Adrenal gland (tissue), 12 donors: ENCODE results near the gene L3MBTL3. TPM values are rescaled to one million over a fixed set of nuclear protein-coding genes. Genes with fewer than 3 reads are reported as not detected.

ENCODE experiments used
- DNase-seq, 7 donors: peaks; one replicate each; pipeline ENCODE4 v3.0.0-alpha.2; 2019 to 2020
- H3K27ac ChIP-seq, 5 donors: fragments of 200-600 bp; sonication (generic) in 4 of 5; 1 replicate in 3 of 5; 2 replicates in 2 of 5; pipeline versions ENCODE4 v1.5.1 to v1.8.0; 2016 to 2020; ENCODE audit warnings: mild to moderate bottlenecking in 1 of 5
- H3K27me3 ChIP-seq: fragments of 200-600 bp; 2 replicates; pipeline ENCODE4 v1.8.0; 2021
- H3K36me3 ChIP-seq, 2 donors: fragments of 200-600 bp; replicated peaks in 1 of 2; 1 replicate in 1 of 2; 2 replicates in 1 of 2; pipeline versions ENCODE4 v1.5.1 to v1.8.0; 2018 to 2022
- H3K4me1 ChIP-seq, 2 donors: fragments of 200-600 bp; replicated peaks in 1 of 2; 1 replicate in 1 of 2; 2 replicates in 1 of 2; pipeline versions ENCODE4 v1.5.1 to v1.8.0; 2018 to 2021
- H3K4me3 ChIP-seq, 4 donors: fragments of 200-600 bp; sonication (generic) in 3 of 4; one replicate each; pipeline ENCODE4 v1.5.1; 2016 to 2018
- H3K9me3 ChIP-seq, 3 donors: fragments of 200-600 bp; sonication (generic) in 1 of 3; replicated peaks in 1 of 3; 1 replicate in 2 of 3; 2 replicates in 1 of 3; pipeline versions ENCODE4 v1.5.1 to v1.8.0; 2016 to 2021
- CTCF ChIP-seq, 6 experiments: fragments of 450-650 bp in 4 of 6; fragments of 200-600 bp in 2 of 6; sonication (generic) in 1 of 6; IDR thresholded peaks; 1 replicate in 5 of 6; 2 replicates in 1 of 6; pipeline versions ENCODE4 v1.5.1 to v1.8.0; 2016 to 2021; ENCODE audit warnings: antibody characterized with exemption in 6 of 6, mild to moderate bottlenecking in 2 of 6, moderate library complexity in 1 of 6
- POLR2A ChIP-seq, 2 donors: fragments of 450-650 bp; IDR thresholded peaks; one replicate each; pipeline ENCODE4 v1.6.1; 2017; ENCODE audit warnings: antibody characterized with exemption in 2 of 2, mild to moderate bottlenecking in 2 of 2, moderate library complexity in 1 of 2
- WGBS, 4 donors: extraction: QIAGEN DNeasy Blood & Tissue Kit in 2 of 4; methylation state at CpG; one replicate each; pipeline versions ENCODE4 v1.1.5 to v1.1.7; 2013 to 2017; 5-methylcytosine and 5-hydroxymethylcytosine counted together
- intact Hi-C, 2 donors: fragments of 100-400 bp; cut with DNase I; formaldehyde crosslinking; loops; one replicate each; pipeline versions ENCODE4 v1.14.1 to v1.15.0; 2022 to 2023
- polyA plus RNA-seq, 3 donors: library from polyadenylated mRNA; stranded (reverse); fragments of 200-250 nt in 2 of 3; fragments of 350-450 nt in 1 of 3; fragmentation: Illumina TruSeq in 1 of 3; extraction: RNeasy Lipid Tissue Mini Kit (QIAGEN cat#74804) in 1 of 3; gene quantifications; one replicate each; pipeline ENCODE4 v1.2.3, GENCODE V29; 2013 to 2014
- total RNA-seq, 9 donors: library from RNA; depleted of rRNA in 4 of 9; stranded (reverse); fragments of >200 nt in 4 of 9; fragments of 120-200 nt in 1 of 9; fragmentation: NEBNext Ultra II Directional in 1 of 9; extraction: Animal tissue kit (Norgen Biotek cat#: 25700) in 1 of 9; gene quantifications; one replicate each; pipeline versions ENCODE4 v1.1.0 to v1.2.4, GENCODE V29; 2013 to 2023
- donor health status: healthy with polysubstance abuse.
- donor health status: Bipolar disorder and iron deficiency.
- donor health status: DM: yes; HTN: yes; CAD: no.
- donor health status: DM: no; HTN: no; CAD: no.
- donor health status: DM: no; HTN: no; CAD: no.
- donor health status: DM: yes; HTN: yes; CAD: no.

The L3MBTL3 gene
- total and polyA plus RNA-seq, 12 donors, result 7.2 to 32.5 (median 17.3) TPM

GRCh38 chr6:130008236-130008873 is 10.0 kb upstream of the L3MBTL3 start:
- 65 to 94% (median 78%) methylated on average over 4 of the region's 4 CpGs for WGBS, 4 donors
- intact Hi-C loops, result no loop called here
- no peaks in the 10 kb centered on the region for H3K27me3 ChIP-seq

GRCh38 chr6:130009146-130009545 is 9.2 kb upstream of the L3MBTL3 start:
- Histone ChIP-seq H3K27me3 (no peaks in the 10 kb centered on the region), H3K4me1 (no peaks in the 10 kb centered on the region), H3K9me3 (no peaks in the 10 kb centered on the region), H3K4me3 (no peak overlapping the region), H3K36me3 (no peaks in the 10 kb centered on the region), H3K27ac (no peak overlapping the region)
- 61 to 79% (median 74%) methylated on average over 5 of the region's 5 CpGs for WGBS, 4 donors
- no peak for DNase-seq
- TF ChIP-seq POLR2A (IDR thresholded peaks at IDR 0.05) (no peak), CTCF (IDR thresholded peaks at IDR 0.05) (no peak)
- intact Hi-C loops, result no loop called here

More at GRCh38 chr6:130008236-130008873, 10.0 kb upstream of the L3MBTL3 start:
- H3K27ac ChIP-seq, result no peak overlapping the region
- no peak overlapping the region for H3K4me3 ChIP-seq
- H3K9me3 ChIP-seq, result no peaks in the 10 kb centered on the region
- no peak for TF ChIP-seq CTCF (IDR thresholded peaks at IDR 0.05)
- no peak for TF ChIP-seq POLR2A (IDR thresholded peaks at IDR 0.05)
- no peaks in the 10 kb centered on the region for H3K36me3 ChIP-seq
- no peak for DNase-seq
- H3K4me1 ChIP-seq, result no peaks in the 10 kb centered on the region

- Histone ChIP-seq H3K4me1 (no peaks in the 10 kb centered on the region), H3K36me3 (no peaks in the 10 kb centered on the region), H3K27ac (no peak overlapping the region), H3K9me3 (no peaks in the 10 kb centered on the region), H3K27me3 (no peaks in the 10 kb centered on the region), H3K4me3 (no peak overlapping the region)
- DNase-seq, result no peak
- intact Hi-C loops, result loop anchor here in 1 of 2 donors (10.0 kb wide), 1 partner anchor 406 kb away; no protein-coding TSS in a partner anchor
- TF ChIP-seq CTCF (IDR thresholded peaks at IDR 0.05), result no peak
- WGBS, 4 donors, result 88 to 93% (median 90%) methylated on average over 2 of the region's 2 CpGs
Measured at GRCh38 chr6:130010387-130010786, 8.0 kb upstream of the L3MBTL3 start.

- intact Hi-C loops, result loop anchor here in 1 of 2 donors (10.0 kb wide), 1 partner anchor 408 kb away; no protein-coding TSS in a partner anchor
- H3K27me3 ChIP-seq, result no peaks in the 10 kb centered on the region
- H3K4me1 ChIP-seq, result no peaks in the 10 kb centered on the region
- H3K36me3 ChIP-seq, result no peaks in the 10 kb centered on the region
- no peaks in the 10 kb centered on the region for H3K9me3 ChIP-seq
- whole genome bisulfite sequencing, 4 donors, result 79 to 94% (median 89%) methylated on average over 4 of the region's 4 CpGs
- H3K4me3 ChIP-seq, result no peak overlapping the region
- TF ChIP-seq POLR2A (IDR thresholded peaks at IDR 0.05), result no peak
- TF ChIP-seq CTCF (IDR thresholded peaks at IDR 0.05), result no peak
- no peak overlapping the region for H3K27ac ChIP-seq
- DNase-seq, result no peak
Measured at GRCh38 chr6:130012728-130013127, 5.7 kb upstream of the L3MBTL3 start.
